ENCODE measurements around the gene OR52E8.

DNA sequence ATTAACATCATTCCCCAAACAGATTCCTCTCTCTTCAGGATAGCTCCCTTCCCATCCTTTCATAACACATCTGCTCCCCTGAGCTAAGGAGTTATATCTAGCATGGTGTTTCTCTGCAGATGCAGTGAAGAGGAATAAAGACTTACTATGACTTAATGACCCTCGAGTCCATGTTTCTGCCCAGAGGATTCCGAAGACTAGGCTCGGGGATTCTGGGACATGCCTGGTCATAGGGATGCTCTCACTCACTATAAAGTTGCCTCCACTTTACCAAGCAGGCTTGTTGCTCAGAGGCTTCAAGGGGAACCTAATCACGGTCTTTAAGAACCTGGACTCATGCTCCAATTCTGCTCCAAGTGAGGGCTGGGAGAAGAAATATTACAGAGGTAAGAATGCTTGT, 22.8 kb upstream of the OR52E8 start, which contains the start of gene OR52E4:
- TF ChIP-seq, protein P1, sequence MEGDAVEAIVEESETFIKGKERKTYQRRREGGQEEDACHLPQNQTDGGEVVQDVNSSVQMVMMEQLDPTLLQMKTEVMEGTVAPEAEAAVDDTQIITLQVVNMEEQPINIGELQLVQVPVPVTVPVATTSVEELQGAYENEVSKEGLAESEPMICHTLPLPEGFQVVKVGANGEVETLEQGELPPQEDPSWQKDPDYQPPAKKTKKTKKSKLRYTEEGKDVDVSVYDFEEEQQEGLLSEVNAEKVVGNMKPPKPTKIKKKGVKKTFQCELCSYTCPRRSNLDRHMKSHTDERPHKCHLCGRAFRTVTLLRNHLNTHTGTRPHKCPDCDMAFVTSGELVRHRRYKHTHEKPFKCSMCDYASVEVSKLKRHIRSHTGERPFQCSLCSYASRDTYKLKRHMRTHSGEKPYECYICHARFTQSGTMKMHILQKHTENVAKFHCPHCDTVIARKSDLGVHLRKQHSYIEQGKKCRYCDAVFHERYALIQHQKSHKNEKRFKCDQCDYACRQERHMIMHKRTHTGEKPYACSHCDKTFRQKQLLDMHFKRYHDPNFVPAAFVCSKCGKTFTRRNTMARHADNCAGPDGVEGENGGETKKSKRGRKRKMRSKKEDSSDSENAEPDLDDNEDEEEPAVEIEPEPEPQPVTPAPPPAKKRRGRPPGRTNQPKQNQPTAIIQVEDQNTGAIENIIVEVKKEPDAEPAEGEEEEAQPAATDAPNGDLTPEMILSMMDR (IDR thresholded peaks at IDR 0.05; ENCODE audit: poor library complexity) = no peak
- no peak for TF ChIP-seq EZH2 (IDR thresholded peaks at IDR 0.05; ENCODE audit: borderline replicate concordance)
- no peak for TF ChIP-seq EZH2phosphoT487 (IDR thresholded peaks at IDR 0.05; ENCODE audit: low read depth, severe bottlenecking, unreplicated experiment)
